Measurements from ENCODE around the gene TUBA1B. TPM values are rescaled to one million over a fixed set of nuclear protein-coding genes. Genes with fewer than 3 reads are reported as not detected.

TUBA1B gene
- total RNA-seq, 2 donors from 2014 or later = 1,474 to 1,587 TPM

GRCh38 chr12:49086116-49086515 is 45.1 kb downstream of the TUBA1B start:
- Histone ChIP-seq H3K27me3 (ENCODE audit: control insufficient read depth, insufficient read depth, low read length, poor library complexity, severe bottlenecking) (peaks cover 62% of the 10 kb centered on the region), H3K27ac (ENCODE audit: low read depth, low read length) (no peak overlapping the region), H3K4me1 (ENCODE audit: control insufficient read depth, insufficient read depth, low read length) (peaks cover 3% of the 10 kb centered on the region), H3K9me3 (ENCODE audit: control insufficient read depth, low read length) (peaks cover 5% of the 10 kb centered on the region), H3K9ac (ENCODE audit: extremely low read depth, low read length, poor library complexity, severe bottlenecking) (no peak overlapping the region), H3K36me3 (ENCODE audit: control insufficient read depth, insufficient read depth, low read length) (no peaks in the 10 kb centered on the region), H3K4me3 (ENCODE audit: low read length) (no peak overlapping the region)
- Mint-ChIP-seq H3K4me1 (peaks cover 11% of the 10 kb centered on the region), H3K27ac (no peak overlapping the region), H3K27me3 (ENCODE audit: insufficient read depth) (peaks cover 71% of the 10 kb centered on the region), H3K9me3 (no peaks in the 10 kb centered on the region), H3K4me3 (no peak overlapping the region), H3K36me3 (ENCODE audit: low read depth) (no peaks in the 10 kb centered on the region)
- no peak for TF ChIP-seq CTCF (conservative IDR thresholded peaks at IDR 0.05)
- WGBS, 2 experiments (ENCODE audit: insufficient coverage in 1 of 2, insufficient read length in 1 of 2) = 91 to 95% methylated on average over 2 of the region's 3 CpGs
- DNase-seq = no peak

GRCh38 chr12:49084438-49084837 is 46.8 kb downstream of the TUBA1B start:
- 96 to 100% methylated on average over 3 of the region's 3 CpGs for WGBS, 2 experiments (ENCODE audit: insufficient coverage in 1 of 2, insufficient read length in 1 of 2)
- Histone ChIP-seq H3K4me3 (ENCODE audit: low read length) (no peak overlapping the region), H3K27me3 (ENCODE audit: control insufficient read depth, insufficient read depth, low read length, poor library complexity, severe bottlenecking) (peaks cover 45% of the 10 kb centered on the region), H3K9me3 (ENCODE audit: control insufficient read depth, low read length) (peaks cover 5% of the 10 kb centered on the region), H3K27ac (ENCODE audit: low read depth, low read length) (no peak overlapping the region), H3K36me3 (ENCODE audit: control insufficient read depth, insufficient read depth, low read length) (no peaks in the 10 kb centered on the region), H3K9ac (ENCODE audit: extremely low read depth, low read length, poor library complexity, severe bottlenecking) (no peak overlapping the region), H3K4me1 (ENCODE audit: control insufficient read depth, insufficient read depth, low read length) (no peaks in the 10 kb centered on the region)
- Mint-ChIP-seq H3K27ac (no peak overlapping the region), H3K27me3 (ENCODE audit: insufficient read depth) (peaks cover 64% of the 10 kb centered on the region), H3K4me3 (no peak overlapping the region), H3K36me3 (ENCODE audit: low read depth) (no peaks in the 10 kb centered on the region), H3K9me3 (no peaks in the 10 kb centered on the region), H3K4me1 (peaks cover 11% of the 10 kb centered on the region)
- TF ChIP-seq CTCF (conservative IDR thresholded peaks at IDR 0.05) = no peak
- no peak for DNase-seq

- DNase-seq = no peak
- Mint-ChIP-seq H3K27me3 (ENCODE audit: insufficient read depth) (peaks cover 23% of the 10 kb centered on the region), H3K9me3 (no peaks in the 10 kb centered on the region), H3K36me3 (ENCODE audit: low read depth) (no peaks in the 10 kb centered on the region), H3K27ac (no peak overlapping the region), H3K4me3 (no peak overlapping the region), H3K4me1 (peaks cover 5% of the 10 kb centered on the region)
- Histone ChIP-seq H3K36me3 (ENCODE audit: control insufficient read depth, insufficient read depth, low read length) (no peaks in the 10 kb centered on the region), H3K27ac (ENCODE audit: low read depth, low read length) (no peak overlapping the region), H3K4me1 (ENCODE audit: control insufficient read depth, insufficient read depth, low read length) (no peaks in the 10 kb centered on the region), H3K9ac (ENCODE audit: extremely low read depth, low read length, poor library complexity, severe bottlenecking) (no peak overlapping the region), H3K9me3 (ENCODE audit: control insufficient read depth, low read length) (peaks cover 5% of the 10 kb centered on the region), H3K4me3 (ENCODE audit: low read length) (no peak overlapping the region), H3K27me3 (ENCODE audit: control insufficient read depth, insufficient read depth, low read length, poor library complexity, severe bottlenecking) (peaks cover 6% of the 10 kb centered on the region)
- no peak for TF ChIP-seq CTCF (conservative IDR thresholded peaks at IDR 0.05)
- 78 to 100% methylated on average over 1 of the region's 1 CpG for WGBS, 2 experiments (ENCODE audit: insufficient coverage in 1 of 2, insufficient read length in 1 of 2)
Observed at GRCh38 chr12:49079793-49080192, 51.4 kb downstream of the TUBA1B start.

Other genes with a start within 250 kb of the TUBA1B start
- gene FKBP11, start 205.9 kb downstream of the TUBA1B start, total RNA-seq = 10 to 100 TPM; 30.1 to 30.7 TPM
- 100 to 1,000 TPM; 237 to 288 TPM for gene ARF3, start 173.9 kb downstream of the TUBA1B start, total RNA-seq
- gene WNT10B, start 159.7 kb downstream of the TUBA1B start, total RNA-seq = under 1 TPM; 0.20 to 0.29 TPM
- not detected for gene WNT1, start 153.1 kb downstream of the TUBA1B start, total RNA-seq
- under 1 TPM; 0.31 to 0.33 TPM for gene DDN, start 132.0 kb downstream of the TUBA1B start, total RNA-seq
- 10 to 100 TPM; 27.6 to 38.1 TPM for gene PRKAG1, start 112.6 kb downstream of the TUBA1B start, total RNA-seq
- gene KMT2D, start 70.6 kb downstream of the TUBA1B start, total RNA-seq = 100 to 1,000 TPM; 118 to 123 TPM
- 1 to 10 TPM; 2.5 to 3.2 TPM for gene RHEBL1, start 61.4 kb downstream of the TUBA1B start, total RNA-seq
- gene DHH, start 36.6 kb downstream of the TUBA1B start, total RNA-seq = under 1 TPM; 0.15 to 0.51 TPM
- gene LMBR1L, start 20.5 kb downstream of the TUBA1B start, total RNA-seq = 10 to 100 TPM; 89.5 to 98.6 TPM
- gene TUBA1A, start 57.7 kb upstream of the TUBA1B start, total RNA-seq = 100 to 1,000 TPM; 166 to 298 TPM
- gene TUBA1C, start 133.7 kb upstream of the TUBA1B start, total RNA-seq = 100 to 1,000 TPM; 600 to 684 TPM
- gene PRPH, start 163.8 kb upstream of the TUBA1B start, total RNA-seq = under 1 TPM; 0.42 to 0.51 TPM
- 10 to 100 TPM; 60.5 to 87.4 TPM for gene TROAP, start 191.9 kb upstream of the TUBA1B start, total RNA-seq
- under 1 TPM; 0.20 to 0.38 TPM for gene C1QL4, start 205.8 kb upstream of the TUBA1B start, total RNA-seq
- 1 to 10 TPM; 1.9 to 4.6 TPM for gene DNAJC22, start 215.5 kb upstream of the TUBA1B start, total RNA-seq
- 10 to 100 TPM; 50.2 to 64.8 TPM for gene SPATS2, start 236.1 kb upstream of the TUBA1B start, total RNA-seq